Activated CD8-positive, alpha-beta memory T cell treated with anti-CD3 and anti-CD28 coated beads for 36 hours (primary cell): ENCODE measurements around the gene AKAP8. TPM values are rescaled to one million over a fixed set of nuclear protein-coding genes. Genes with fewer than 3 reads are reported as not detected.
"Not testable (repeated sequence)": the region's sequence is repeated elsewhere in the genome, so short reads cannot be mapped to it uniquely, and the experiment has no call there.

ENCODE experiments used
- CTCF ChIA-PET: fragments of 350-600 bp; sonication (Branson Sonifier 250); formaldehyde crosslinking; loops from one replicate; lab custom pipeline; 2021; ENCODE audit warnings: antibody characterized with exemption; lab: Charles Lee
- POLR2A ChIA-PET: fragments of 350-600 bp; sonication (Branson Sonifier 250); formaldehyde crosslinking; loops from one replicate; lab custom pipeline; 2021; ENCODE audit warnings: antibody characterized with exemption; lab: Charles Lee
- total RNA-seq, 2 experiments: library from RNA; stranded (reverse); gene quantifications; one replicate each; pipeline ENCODE4 v1.2.3, GENCODE V29; 2021

Gene AKAP8
- total RNA-seq, 2 experiments from 2014 or later = 48.4 to 51.7 TPM

DNA sequence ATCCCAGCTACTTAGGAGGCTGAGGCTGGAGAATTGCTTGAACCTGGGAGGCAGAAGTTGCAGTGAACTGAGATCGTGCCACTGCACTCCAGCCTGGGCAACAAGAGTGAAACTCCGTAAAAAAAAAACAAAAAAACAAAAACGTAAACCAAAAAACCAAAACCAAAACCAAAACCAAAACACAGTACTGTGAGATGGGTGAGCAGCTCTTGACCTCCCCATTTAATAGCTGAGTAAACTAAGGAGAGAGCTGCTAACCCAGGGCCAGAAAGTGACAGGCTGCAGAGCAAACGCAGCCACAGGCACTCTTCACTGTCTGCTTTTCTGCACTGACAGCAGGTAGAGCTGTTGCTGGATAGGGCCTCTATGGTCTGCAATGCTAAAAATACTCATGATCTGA, 19.6 kb downstream of the AKAP8 start:
- ChIA-PET POLR2A (interaction anchor here (0.5 to 0.7 kb wide), 2 partner anchors 20 to 94 kb away, joined by 3 to 4 read pairs; partner anchors contain the start of gene AKAP8), CTCF (interaction anchor here (0.6 to 1.3 kb wide), 2 partner anchors 19 to 143 kb away, joined by 4 read pairs; no protein-coding TSS in a partner anchor)

DNA sequence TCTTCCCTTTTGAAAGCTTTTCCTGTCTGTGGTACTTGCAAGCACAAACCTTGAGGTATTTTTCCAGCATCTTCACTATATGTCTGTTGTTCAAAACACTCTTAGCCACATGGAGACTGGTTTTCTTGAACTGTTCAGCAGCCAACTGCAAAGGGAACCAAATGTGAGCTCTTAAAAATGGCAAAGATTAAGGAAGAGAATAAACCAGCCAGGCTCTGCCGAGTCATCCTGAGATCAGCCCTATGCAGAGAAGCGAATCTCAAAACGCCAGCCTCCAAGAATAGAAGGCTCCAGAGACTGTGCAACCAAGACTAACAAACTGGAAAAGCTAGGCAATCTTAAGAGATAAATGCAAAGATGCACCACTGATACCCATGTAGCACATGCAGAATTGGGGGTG, 20.7 kb downstream of the AKAP8 start:
- CTCF ChIA-PET = interaction anchor here (1.3 kb wide), 1 partner anchor 20 kb away, joined by 4 read pairs; no protein-coding TSS in a partner anchor
- POLR2A ChIA-PET = interaction anchor here (0.7 to 0.8 kb wide), 2 partner anchors 20 to 42 kb away, joined by 3 read pairs; partner anchors contain the start of gene AKAP8

DNA sequence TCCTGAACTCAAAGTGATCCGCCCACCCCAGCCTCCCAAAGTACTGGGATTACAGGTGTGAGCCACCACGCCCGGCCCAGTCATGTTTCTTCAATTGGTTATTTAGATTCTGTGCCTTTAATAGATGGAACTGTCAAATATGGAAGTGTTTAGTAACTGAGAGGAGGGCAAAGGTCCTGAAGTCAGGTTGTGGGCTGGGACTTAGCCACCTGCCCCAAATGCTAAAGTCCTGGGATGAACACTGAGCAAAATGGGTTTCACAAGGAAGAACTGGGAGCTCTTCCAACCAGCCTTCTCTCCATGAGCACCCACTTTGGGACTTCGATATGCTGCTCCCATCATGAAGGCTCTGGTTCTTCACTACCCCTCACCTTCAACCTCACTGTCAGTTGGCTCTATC, 21.7 kb downstream of the AKAP8 start:
- CTCF ChIA-PET = interaction anchor here (0.7 to 0.8 kb wide), 2 partner anchors 61 to 199 kb away, joined by 3 to 4 read pairs; partner anchors contain the start of gene AKAP8L
- POLR2A ChIA-PET = interaction anchor here (0.5 kb wide), 1 partner anchor 132 kb away, joined by 5 read pairs; no protein-coding TSS in a partner anchor

DNA sequence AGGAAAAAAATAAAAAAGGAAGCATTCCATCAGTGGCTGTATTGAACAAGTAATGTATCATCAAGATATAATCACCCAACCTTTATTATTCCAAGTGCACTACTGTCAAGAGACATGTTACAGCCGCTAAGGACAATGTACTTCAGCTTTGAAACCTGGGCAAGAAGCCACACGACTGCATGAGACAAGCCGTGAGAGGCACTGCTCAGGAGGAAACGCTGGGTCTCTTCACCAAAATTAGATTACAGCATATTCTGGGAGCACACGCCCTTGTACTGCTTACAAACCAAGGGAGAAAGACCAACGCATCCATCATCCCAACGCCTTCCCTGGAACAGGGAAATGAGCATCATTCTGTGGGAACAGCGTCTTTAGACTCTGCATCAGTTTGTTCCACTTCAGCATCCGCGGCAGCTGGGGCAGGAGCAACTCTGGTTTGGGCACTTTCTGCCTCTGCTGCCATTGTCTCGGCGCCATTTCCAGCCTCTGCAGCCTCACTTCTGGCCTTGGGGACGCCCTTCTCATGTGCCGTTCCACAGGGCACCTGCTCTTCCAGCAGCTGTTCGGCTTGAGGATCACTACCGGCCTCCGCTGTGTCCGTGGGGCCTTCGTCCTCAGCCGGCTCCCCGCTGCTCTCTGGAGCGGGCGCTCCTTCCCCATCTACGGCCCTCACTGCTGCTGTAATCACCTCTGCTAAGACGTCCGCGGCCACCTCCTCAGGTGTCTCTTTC, 24.9 kb downstream of the AKAP8 start:
- POLR2A ChIA-PET = no interaction called here
- CTCF ChIA-PET = no interaction called here

DNA sequence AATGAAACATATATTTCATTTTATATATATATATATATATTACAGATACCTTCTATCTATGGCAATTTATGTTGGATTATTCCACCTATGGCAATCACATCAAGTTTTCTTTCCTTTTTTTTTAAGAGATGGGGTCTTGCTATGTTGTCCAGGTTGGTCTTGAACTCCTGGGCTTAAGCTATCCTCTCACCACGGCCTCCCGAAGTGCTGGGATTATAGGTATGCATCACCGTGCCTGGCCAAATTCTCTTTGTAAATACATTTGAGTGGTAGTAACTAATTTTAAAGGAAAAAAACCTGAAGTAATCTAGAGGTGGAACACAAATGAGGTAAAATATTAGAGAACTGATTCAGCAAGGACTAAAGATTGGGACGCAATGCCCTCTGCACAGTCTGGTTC, 25.7 kb downstream of the AKAP8 start:
- CTCF ChIA-PET = no interaction called here
- POLR2A ChIA-PET = interaction anchor here (0.6 kb wide), 1 partner anchor 36 kb away, joined by 3 read pairs; no protein-coding TSS in a partner anchor

DNA sequence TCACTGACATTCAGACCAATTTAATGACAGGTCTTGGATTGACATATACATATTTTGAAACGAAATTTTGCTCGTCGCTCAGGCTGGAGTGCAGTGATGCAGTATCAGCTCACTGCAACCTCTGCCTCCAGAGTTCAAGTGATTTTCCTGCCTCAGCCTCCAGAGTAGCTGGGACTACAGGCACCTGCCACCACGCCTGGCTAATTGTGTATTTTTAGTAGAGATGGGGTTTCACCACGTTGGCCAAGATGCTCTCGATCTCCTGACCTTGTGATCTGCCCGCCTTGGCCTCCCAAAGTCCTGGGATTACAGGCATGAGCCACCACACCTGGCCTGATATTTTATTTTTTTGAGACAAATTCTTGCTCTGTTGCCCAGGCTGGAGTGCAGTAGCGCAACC, 27.1 kb downstream of the AKAP8 start:
- POLR2A ChIA-PET = interaction anchor here (0.8 kb wide), 1 partner anchor 69 kb away, joined by 3 read pairs; no protein-coding TSS in a partner anchor
- CTCF ChIA-PET = not testable (repeated sequence)

DNA sequence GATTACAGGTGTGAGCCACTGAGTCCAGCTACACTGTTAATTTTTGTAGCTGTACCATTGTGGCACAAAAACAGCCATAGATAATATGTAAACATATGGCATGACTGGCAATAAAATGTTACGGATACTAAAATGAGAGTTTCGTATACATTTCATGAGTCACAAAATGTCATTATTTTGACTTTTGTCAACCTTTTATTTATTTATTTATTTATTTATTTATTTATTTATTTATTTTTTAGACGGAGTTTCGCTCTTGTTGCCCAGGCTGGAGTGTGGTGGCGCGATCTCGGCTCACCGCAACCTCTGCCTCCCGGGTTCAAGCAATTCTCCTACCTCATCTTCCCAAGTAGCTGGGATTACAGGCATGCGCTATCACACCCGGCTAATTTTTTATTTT, 38.3 kb downstream of the AKAP8 start:
- POLR2A ChIA-PET, CTCF ChIA-PET: not testable (repeated sequence)

DNA sequence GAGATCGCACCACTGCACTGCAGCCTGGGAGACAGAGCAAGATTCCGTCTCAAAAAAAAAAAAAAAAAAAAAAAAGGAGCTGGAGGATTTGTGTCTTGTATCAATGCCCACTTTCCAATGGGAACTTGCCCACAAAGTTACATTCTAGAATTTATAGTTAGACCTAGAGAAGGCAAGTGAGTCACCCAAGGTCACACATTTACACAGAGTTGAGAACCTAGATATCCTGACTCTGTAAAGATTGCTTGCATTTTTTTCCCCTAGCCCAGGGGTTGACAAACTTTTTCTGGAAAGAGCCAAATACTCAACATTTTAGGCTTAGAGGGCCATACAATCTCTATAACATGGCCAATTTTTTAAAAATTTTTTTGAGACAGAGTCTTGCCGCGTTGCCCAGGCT, 39.5 kb downstream of the AKAP8 start:
- ChIA-PET POLR2A (no interaction called here), CTCF (interaction anchor here (0.6 kb wide), 1 partner anchor 13 kb away, joined by 3 read pairs; no protein-coding TSS in a partner anchor)

- ChIA-PET POLR2A (no interaction called here), CTCF (no interaction called here)
Observed at GRCh38 chr19:15337202-15337601, 42.4 kb downstream of the AKAP8 start.

GRCh38 chr19:15335992-15336391, 43.6 kb downstream of the AKAP8 start:
- POLR2A ChIA-PET = interaction anchor here (0.7 kb wide), 2 partner anchors 102 to 764 kb away, joined by 3 read pairs; partner anchors contain the start of gene NDUFB7
- CTCF ChIA-PET = not testable (repeated sequence)

- POLR2A ChIA-PET = interaction anchor here (0.5 to 2.4 kb wide), 7 partner anchors 16 to 59 kb away, joined by 3 to 17 read pairs (median 5); partner anchors contain the start of gene AKAP8
Observed at GRCh38 chr19:15332311-15332996, 47.1 kb downstream of the AKAP8 start, which contains the start of gene BRD4. BRD4 (minus strand) TSS chr19:15332539; CDS start chr19:15273099, 59,440 bp downstream.

DNA sequence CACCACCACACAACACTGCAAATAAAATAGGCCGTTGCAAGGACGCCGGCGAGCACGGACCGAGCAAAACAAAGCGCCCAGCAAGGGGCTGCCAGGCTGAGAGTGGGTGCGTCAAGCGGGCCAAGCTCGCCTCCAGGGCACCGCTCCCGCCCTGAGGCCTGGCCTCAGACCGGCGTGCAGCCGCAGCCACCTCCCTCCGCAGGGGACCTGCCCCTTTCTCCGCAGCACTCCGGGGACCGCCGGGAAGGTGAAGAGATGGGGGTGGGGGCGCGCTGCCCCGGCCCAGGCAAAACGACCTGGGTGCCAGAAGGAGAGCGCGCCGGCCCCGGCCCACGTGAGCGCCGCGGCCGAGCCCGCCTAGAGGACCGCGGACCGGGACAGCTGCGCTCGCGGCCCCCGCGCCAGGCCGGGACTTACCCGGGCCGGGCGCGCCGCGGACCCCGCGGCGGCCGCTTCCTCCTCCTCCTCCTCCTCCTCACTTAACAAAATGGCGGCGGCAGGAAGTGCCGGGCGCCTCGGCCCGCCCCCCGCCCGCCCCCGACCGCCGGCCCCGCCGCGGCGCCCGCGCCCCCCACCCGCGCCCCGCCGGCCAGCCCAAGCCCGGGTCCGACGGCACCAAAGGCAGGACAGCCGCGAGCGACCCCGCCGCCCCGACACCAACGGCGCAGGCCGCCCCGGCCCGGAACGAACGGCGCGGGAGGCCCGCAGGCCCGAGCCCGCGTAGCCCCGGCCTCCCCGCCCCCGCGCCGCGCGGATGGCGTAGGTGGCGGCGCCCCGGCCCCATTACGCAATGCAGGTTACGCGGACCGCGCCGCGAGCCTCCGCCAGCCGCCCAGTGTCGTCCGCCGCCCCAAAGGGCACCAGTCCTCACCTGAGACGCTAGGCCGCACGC, 47.9 kb downstream of the AKAP8 start:
- ChIA-PET CTCF (interaction anchor here (1.2 to 1.3 kb wide), 3 partner anchors 26 to 87 kb away, joined by 3 to 5 read pairs (median 3); partner anchors contain the start of gene AKAP8L), POLR2A (interaction anchor here (1.0 to 2.4 kb wide), 4 partner anchors 31 to 47 kb away, joined by 3 to 17 read pairs (median 6); partner anchors contain the start of gene AKAP8)

More at GRCh38 chr19:15332311-15332996, 47.1 kb downstream of the AKAP8 start, which contains the start of gene BRD4:
- CTCF ChIA-PET = interaction anchor here (1.1 to 1.3 kb wide), 4 partner anchors 27 to 87 kb away, joined by 3 to 5 read pairs (median 4); partner anchors contain the start of gene AKAP8L

GRCh38 chr19:15330801-15331418, 48.7 kb downstream of the AKAP8 start:
- CTCF ChIA-PET = interaction anchor here (1.2 kb wide), 1 partner anchor 48 kb away, joined by 3 read pairs; no protein-coding TSS in a partner anchor
- POLR2A ChIA-PET = interaction anchor here (1.7 to 1.8 kb wide), 2 partner anchors 30 to 48 kb away, joined by 5 to 7 read pairs; no protein-coding TSS in a partner anchor

DNA sequence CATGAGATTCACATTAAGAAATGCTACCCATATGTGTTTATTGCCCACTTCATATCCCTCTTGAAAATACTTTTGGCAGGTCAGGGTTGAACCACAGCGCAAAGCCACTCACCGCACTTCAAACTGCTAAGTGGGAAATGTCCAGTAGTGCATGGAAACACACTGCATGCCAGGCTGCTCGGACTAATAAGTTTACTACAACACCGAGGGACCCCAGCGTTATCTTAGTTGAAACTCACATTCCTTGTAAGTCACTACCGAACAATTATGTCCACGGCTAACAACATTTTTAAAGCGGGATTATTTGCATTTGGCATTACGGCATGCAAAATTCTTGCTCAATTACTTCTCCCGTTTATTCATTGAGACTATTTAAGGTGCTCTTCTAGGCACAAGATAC, 51.3 kb downstream of the AKAP8 start:
- ChIA-PET CTCF (no interaction called here), POLR2A (no interaction called here)

DNA sequence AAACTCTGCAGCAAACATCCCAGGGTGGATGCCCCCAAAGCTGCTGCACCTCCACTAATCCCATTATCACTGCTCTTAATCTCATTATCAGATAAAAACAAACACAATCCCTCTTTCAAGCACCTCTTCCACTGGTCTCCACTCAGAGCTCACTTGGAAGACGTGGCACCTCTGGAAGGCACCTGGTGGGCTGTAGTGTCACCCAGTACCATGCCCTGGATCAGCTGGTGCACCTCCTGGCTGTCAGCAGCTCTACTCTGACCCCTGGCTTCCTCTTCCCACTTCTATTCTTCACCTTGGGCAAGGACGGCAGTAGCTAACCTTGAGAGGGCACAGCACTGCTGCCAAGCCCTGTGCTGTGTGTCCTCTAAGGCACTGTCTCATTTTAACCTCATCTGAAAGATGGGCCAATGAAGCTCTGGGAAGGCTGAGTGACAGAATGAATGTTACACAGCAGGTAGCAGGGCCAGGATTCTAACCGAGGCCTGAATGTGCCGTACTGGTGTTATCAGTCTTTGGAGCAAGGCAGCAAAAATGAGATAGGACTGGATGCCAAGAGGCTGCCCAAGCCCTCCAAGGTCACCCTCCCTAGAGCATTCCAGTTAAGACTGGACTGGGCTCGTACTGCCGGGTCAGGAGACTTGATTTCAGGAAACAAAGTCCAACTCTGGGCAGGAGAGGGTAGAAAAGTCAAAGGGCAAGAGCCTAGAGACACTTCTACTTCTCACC, 54.6 kb downstream of the AKAP8 start:
- ChIA-PET POLR2A (no interaction called here), CTCF (interaction anchor here (1.2 kb wide), 1 partner anchor 51 kb away, joined by 4 read pairs; no protein-coding TSS in a partner anchor)

GRCh38 chr19:15323496-15324235, 55.9 kb downstream of the AKAP8 start:
- POLR2A ChIA-PET = interaction anchor here (0.6 kb wide), 1 partner anchor 14 kb away, joined by 3 read pairs; no protein-coding TSS in a partner anchor
- CTCF ChIA-PET = interaction anchor here (1.2 kb wide), 1 partner anchor 514 kb away, joined by 3 read pairs; no protein-coding TSS in a partner anchor
